HG03064 (cell line): Measurements from ENCODE around the gene VCL.
"Not testable (repeated sequence)": the region's sequence is repeated elsewhere in the genome, so short reads cannot be mapped to it uniquely, and the experiment has no call there.

Experiments
- ATAC-seq: cut with Tn5 transposase; IDR thresholded peaks from one replicate; pipeline ENCODE4 v1.9.1; 2021; ENCODE audit warnings: low read depth; ENCODE audit not compliant: unreplicated experiment

Gene VCL

DNA sequence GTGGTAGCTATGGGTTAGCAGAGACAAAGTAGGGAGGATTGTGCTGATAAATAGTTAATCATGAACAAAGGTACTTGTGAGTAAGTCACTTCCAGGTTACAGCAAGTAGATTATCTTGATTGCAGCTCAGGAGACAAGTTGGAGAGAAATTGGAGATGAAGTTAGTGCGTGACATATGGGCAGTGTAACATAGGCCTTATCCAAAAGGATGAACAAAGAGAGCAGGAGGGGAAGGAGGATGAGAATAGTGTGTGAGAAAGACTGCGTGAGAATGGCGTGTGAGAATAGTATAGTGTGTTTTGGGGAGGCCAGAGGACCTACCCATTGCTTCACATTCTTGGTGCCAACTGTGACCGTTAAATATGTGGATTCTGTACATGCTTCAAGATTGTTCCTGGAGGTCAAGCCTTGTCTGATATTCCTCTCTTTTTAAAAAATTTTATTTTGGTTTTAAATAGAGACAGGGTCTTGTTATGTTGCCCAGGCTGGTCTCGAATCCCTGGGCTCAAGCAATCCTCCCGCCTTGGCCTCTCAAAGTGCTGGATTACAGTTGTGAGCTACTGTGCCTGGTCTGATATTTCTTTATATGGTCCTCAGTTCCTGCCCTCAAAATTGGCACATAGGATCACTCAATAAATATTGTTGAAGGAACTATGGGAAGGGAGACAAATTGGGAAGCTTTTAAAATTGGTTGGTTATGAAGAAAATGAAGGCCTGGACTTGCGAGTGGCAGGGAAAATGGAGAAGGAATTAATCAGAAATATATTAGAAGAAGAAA, 3.2 kb downstream of the VCL start:
- no peak for ATAC-seq

DNA sequence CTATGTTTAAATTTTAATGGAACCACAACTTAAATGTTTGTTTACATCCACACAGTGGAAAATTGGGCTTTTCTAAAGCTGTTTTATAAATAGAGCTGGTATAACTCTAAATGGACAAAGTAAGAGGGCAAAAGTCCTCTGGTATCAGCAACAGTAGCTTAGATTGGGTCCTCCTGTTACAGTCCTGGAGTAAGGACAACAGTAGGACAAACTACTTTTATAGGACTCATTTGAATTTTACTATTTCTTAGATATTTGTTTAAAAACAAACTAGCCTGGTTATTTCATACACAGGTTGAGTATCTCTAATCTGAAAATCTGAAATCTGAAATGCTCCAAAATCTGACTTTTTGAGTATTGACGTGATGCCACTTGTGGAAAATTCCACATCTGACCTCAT, 8.4 kb downstream of the VCL start:
- no peak for ATAC-seq

DNA sequence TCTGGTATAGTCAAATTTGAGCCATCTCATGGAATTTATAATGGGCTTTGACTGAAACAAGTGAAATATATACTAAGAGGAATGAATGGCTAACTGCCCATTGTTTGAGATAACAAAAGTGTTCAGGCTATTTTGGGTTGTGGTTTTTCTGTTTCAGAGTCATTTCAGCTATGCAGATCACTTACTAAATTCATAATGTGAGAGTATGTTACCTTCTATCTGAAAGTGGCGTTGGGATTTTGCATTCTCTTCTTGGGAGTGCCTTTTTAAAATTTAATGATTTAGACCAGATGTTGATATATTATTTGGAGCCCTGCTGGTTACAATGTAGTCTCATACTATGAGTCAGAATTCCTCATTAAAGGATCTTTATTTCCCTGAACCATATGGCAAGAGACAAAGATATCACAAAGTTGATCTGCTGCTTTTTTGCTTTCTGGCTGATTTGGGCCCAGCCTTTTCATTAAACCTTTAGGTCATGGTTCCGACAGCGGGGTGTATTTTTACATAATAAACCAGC, 10.4 kb downstream of the VCL start:
- ATAC-seq: no peak

DNA sequence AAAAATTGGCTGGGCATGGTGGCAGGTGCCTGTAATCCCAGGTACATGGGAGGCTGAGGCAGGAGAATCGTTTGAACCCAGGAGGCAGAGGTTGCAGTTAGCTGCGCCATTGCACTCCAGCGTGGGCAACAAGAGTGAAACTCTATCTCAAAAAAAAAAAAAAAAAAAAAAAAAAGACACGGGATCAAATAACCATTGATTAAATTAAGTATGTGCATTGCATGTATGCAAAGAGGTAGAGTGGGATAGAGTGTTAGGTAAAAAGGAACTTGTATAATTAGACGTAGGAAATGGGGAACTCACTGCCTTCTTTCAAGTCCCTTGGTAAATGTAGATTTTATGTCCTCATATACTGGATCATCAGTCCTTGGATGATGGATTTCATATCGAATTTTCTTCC, 13.1 kb downstream of the VCL start:
- no peak for ATAC-seq

DNA sequence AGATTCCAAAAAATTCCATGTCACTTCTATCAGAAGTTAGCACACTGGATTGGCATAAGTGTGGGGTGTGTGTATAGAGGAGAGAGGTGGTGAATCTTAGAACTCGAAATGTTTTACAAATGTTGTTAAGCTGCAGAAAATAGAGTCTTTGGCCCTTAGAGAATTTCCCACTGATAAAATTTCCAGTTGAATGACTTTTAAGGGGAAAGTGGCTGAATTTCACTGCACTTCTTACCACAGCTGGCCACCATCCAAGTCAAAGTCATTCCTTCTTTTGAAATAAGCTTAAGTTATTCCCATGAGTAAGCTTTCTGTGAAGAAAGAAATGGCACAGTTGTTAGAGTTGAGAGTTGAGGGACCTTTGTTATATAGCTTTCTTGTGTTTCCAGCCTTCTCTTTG, 13.9 kb downstream of the VCL start:
- no peak for ATAC-seq

DNA sequence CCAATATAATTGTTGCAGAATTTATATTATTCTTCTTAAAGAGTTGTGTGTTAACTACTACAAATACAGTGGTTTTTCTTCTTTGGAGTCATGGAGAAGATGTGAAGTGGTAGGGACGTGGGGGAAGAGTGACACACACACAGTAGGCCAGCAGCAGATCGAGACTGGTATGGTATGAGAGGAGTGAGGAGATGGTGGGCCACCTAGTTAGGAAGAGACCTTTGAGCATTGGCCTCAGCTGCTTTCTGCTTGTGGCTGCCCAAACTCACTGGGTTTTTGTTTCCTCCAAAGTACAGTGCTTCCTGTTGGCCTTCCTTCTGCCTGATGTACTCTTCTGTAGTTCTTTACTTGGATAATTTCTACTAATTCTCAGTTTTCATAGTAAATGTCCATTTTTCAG, 14.6 kb downstream of the VCL start:
- no peak for ATAC-seq

DNA sequence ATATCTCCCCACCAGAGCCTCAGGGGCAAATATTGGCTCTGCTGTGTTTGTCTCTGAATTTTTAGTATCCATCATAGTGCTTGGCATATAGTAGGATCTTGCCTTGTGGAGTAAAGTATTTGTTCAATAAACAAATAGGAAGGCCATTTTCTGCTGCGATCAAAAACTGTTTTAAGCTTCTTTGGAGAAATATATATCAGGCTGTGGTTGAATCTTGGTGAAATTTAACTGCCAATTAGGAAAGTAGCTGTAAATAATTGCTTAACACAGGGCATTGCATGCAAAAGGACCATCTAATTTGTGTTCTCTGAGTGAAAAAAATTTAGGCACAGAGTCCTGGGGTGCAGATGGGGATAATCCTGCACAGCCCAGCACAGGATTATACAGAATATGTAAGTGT, 15.1 kb downstream of the VCL start:
- ATAC-seq: no peak

DNA sequence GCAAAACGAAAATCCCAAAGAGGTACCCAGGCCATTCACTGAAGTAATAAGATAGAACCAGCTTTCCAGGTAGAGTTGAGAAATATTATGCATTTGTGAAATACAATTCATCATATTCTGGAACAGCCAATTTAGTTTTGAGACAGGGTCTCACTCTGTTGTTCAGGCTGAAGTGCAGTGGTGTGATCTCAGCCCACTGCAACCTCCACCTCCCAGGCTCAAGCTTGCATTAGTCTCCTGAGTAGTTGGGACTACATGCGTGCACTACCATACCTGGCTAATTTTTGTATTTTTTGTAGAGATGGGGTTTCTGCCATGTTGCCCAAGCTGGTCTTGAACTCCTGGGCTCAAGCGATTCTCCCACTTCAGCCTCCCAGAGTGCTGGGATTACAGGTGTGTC, 16.7 kb downstream of the VCL start:
- ATAC-seq: not testable (repeated sequence)

DNA sequence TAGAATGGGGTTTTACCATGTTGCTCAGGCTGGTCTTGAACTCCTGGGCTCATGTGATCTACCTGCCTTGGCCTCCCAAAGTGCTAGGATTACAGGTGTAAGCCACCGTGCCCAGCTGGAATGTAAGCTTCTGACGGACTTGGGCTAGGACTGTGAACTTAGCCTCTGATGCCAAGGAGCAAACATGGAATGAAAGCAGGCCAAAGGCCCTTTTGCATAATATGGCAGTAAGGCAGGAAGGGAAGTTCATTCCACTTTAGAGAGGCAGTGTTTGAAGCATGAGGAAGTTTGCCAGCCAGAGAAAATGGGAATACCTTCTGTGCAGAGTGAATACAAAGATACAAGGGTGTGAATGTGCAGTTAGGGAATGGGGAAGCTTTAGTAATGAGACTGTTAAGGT, 20.3 kb downstream of the VCL start:
- ATAC-seq: no peak

DNA sequence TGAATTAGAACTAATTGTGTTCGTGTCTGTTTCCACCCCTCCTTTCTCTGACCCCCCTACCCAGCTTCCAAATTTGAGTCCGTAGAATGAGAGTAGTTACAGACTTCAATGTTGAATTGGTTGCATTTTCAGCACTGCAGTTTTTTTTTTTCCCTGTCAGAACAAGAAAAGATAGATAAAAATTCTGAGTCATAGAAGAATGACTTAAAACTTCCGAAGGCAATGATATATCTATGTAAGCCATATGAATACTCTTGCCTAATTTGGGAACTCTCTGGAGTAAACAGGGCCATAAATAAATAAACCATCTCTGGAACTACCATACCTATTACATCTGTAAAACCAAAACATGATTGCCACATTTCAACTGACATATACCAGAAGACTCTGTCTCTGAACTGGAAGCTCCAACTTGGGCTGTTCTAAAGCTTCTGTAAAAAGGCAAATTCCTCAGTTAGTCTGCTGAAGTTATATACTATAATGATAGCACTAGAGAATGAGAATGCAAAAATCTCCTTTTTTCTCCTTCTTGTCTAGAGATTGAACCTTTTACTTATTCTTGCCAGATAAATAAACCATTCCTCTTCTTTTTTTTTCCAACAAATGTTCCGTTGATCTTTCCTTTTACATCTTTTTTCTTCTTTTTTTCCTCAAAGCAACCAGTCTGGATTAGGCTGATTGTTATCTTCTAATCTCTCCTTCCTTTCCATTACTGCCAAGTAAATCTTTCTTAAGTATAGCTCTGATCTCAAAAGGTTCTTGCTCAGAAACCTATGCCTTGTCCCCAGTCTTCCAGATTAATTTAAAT, 23.5 kb downstream of the VCL start:
- ATAC-seq: no peak

DNA sequence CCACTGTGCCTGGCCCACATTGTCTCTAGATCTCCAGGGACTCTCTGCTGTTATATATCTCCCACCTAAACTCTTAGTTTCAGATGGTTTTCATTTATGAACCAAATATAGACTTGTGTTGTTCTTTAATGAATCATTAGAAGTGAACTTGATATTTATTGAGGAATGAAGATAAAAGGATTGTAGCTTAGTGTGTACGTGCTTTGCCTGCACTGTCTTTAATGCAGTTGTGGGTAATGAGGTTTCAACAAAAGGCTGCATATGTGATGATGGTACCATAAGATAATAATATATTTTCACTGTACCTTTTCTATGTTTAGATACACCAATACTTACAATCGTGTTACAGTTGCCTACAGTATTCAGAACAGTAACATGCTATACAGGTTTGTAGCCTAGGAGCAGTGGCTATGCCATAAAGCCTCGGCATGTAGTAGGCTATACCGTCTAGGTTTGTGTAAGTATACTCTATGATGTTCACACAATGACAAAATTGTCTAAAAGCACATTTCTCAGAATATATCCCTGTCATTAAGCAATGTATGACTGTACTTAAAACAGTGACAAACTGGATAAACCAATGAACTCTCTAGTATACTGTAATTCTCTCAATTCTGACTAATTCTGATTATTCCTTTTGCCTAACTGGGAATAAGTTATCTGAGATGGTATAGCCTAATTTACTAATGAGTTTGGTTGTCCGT, 25.2 kb downstream of the VCL start:
- ATAC-seq: no peak

DNA sequence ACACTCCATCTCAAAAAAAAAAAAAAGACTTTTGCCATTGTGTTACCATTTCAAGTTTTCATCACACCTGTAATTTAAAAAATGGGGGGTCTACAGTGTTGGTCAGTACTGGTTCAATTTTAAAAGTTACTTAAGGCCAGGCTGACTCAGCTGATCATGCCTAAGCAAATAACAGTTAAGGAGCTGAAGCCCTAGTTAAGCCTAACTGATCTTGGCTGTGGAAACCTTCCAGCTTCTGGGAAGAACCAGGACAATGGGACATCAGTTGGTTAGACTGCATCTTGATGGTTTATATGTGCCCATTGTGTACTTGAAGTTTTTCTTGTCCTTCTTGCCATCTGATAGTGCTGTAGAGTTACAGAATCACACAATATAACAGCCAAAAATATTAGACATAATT, 26.7 kb downstream of the VCL start:
- ATAC-seq: no peak

DNA sequence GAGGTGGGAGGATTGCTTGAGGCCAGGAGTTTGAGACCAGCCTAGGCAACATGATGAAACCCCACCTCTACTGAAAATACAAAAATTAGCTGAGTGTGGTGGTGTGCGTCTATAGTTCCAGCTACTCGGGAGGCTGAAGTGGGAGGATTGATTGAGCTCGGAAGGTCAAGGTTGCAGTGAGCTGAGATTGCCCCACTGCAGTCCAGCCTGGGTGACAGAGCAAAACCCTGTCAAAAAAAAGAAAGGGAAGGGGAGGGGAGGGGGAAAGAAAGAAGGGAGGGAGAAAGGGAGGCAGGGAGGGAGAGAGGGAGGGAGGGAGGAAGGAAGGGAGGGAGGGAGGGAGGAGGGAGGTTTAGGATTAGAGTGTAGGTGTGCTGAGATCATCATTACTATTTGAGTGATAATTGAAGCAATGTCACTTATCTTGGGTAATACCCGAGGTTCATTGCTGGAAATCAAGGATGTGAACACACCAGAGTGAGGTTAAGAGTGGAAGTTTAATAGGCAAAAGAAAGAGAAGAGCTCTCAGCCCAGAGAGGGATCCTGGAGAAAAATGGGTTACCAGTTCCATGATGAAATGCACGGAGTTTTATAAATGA, 27.6 kb downstream of the VCL start:
- no peak for ATAC-seq

DNA sequence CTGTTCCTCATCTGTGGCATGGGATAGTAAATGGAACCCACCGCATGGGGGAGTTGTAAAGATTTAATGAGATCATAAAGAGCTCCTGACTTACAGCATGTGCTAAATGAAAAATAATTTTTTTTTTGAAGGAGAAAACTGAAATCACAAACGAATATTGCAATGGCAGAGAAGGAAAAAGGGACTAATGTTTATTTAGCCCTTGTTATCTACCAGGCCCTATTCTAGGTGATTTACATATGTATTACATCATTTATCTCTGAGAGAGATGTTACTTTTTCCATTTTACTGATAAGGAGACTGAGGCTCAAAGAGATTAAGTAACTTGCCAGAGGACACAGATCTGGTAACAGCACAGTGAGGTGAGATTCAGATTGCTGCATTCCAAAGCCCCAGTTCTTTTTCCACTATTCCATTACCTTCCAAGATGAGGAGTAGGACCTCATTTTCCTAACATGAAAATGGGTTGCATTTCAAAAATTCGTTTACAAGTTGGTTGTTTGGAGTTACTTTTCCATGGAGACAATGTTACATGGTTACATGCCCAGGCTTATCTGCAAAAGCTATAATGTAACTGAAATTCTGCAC, 28.6 kb downstream of the VCL start:
- no peak for ATAC-seq

DNA sequence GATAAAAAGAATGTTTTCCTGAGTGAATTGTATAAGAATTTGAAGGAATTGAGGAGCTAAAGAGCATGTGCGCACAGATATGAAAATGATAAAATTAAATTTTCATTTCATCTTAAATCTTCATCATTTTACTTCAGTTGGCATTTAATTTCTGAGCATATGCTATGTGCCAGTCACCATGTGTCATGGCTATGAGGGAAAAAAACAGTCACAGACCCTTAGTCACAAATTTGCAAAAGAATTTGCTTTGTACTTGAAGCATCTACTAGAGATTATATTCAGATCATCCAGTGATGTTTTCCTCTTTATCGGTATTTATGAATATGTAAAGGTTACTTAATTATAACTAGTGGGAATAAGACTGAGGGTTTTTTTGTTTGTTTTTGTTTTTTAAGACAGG, 29.8 kb downstream of the VCL start:
- no peak for ATAC-seq

DNA sequence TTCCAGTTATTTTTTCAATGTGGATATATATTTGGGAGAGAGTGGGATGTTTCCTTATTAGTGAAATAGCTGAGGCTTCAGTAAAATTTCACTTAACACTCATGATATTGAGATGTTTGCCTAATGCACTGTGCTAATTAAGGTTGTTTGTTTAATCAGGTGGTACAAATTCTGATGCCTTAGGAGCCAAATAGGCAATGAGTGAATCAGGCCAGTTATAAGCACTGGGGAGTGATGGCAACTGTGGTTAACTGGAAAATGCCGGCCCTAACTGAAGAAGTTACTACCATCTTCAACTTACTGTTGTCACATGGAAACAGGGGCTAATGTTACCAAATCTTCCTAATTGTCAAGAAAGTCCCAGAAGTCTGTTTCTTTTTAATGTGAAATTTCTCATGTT, 32.0 kb downstream of the VCL start:
- no peak for ATAC-seq

DNA sequence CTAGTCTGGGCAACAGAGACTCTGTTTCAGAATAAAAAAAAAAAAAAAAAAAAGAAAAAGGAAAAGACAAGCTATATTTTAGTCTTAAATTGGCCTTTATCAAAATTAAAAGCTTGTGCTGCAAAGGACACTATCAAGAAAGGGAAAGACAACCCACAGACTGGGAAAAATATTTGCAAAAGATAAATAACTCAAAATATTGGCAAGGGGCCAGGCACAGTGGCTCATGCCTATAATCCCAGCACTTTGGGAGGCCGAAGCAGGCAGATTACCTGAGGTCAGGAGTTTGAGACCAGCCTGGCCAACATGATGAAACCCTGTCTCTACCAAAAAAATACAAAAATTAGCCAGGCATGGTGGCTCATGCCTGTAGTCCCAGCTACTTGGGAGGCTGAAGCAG, 34.3 kb downstream of the VCL start:
- not testable (repeated sequence) for ATAC-seq

DNA sequence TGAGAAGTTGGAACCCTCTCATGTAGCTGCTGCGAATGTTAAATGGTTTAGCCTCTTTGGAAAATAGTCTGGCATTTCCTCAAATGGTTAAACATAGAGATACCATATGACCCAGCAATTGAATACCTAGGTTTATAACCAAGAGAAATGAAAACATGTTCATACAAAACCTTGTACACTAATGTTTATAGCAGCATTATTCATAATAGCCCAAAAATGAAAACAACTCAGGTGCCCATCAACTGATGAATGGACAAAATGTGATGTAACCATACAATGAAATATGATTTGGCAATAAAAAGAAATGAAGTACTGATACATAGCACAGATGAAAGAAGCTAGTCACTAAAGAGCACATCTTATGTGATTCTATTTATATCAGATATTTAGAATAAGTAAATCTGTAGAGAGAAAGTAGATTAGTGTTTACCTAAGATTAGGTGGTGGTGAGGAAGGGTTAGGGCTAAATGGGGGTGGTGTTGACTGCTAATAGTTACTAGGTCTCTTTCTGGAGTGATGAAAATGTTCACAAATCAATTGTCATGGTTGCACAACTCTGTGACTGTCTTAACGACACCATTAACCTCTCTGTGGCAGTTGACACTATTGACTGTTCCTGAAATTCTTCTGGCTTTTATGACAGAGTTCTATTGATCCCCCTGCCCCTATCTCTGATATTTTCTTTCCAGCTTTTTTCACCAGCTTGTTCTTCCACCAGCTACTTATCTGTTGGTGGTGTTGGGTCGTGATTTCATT, 35.2 kb downstream of the VCL start:
- ATAC-seq: no peak

DNA sequence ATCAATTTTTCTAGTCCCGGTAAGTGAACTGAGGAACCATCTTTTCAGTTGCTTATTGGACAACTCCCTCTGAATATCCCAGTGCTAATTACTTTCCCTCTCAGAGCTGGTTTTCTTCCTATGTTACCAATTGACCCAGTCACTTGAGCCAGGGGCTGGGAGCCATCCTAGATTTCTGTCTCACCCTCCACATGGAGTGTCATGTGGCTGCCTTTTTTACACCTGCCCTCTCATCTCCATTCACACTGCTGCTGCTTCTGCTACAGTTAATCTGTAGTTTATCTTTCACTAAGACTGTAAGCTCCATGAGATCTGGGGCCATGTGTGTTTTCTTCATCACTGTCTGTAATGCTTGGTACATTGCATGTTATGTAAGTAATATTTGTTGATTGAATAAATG, 35.8 kb downstream of the VCL start:
- ATAC-seq: no peak

DNA sequence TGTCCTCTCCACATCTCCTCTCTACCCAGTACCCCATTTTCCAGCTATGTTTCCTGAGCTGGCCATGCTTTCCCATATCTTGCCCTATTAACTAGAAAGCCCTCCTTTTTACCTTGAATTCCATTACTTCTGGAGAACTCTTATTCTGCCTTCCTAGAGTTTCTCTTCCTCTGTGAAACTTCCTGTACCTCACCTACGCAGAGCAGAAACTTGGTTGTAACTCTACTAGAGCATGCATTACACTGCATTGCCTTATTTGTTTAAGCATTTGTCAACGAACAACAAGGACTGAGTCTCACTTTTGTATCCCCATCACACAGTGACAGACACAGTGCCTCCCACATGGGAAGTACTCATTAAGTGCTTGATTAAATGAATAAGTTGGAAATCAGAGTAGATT, 36.4 kb downstream of the VCL start:
- no peak for ATAC-seq
